ENCODE results near the gene RBM5.

RBM5 gene

DNA sequence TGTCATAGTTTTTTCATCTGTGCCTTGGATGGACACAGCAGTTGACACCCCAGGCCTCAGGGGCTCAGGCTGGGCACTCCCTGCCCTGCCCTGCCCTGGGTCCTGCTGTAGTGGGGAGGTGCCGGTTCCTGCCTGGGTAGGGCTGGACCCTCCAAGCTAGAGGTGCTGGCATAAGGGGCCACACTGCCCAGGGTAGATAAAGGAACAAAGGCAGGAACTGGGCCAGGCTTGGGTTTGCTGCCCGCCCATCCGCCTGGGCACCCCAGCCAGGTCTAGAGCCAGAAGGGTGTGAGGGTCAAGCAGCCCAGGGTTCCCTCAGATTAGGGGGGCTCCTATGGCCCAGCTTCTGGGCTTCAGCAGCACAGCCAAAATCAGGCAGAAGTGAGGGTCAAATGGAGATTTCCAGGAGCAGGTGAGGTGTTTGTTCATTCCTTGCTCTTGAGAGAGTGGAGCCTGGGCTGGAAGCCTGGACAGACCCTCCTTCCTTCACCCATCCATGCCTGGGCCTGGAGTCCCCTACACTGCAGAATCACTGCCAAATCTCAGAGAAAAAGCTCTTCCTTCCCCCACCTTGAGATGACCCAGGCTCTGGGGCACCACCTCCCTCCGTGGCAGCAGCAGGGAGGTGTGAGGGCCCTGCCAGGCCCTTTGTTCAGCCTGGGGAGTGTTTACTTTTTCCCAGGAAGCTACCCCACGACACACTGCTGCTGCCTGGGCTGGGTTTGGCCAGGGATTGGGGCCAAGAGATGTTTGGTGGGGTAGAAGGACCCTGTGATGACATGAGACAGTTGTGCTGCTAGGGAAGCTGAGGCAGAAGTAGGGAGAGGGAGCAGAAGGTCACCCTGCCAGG lies 73.5 kb downstream of the RBM5 start:
- no peak for DNase-seq (ENCODE audit: low spot score)

DNA sequence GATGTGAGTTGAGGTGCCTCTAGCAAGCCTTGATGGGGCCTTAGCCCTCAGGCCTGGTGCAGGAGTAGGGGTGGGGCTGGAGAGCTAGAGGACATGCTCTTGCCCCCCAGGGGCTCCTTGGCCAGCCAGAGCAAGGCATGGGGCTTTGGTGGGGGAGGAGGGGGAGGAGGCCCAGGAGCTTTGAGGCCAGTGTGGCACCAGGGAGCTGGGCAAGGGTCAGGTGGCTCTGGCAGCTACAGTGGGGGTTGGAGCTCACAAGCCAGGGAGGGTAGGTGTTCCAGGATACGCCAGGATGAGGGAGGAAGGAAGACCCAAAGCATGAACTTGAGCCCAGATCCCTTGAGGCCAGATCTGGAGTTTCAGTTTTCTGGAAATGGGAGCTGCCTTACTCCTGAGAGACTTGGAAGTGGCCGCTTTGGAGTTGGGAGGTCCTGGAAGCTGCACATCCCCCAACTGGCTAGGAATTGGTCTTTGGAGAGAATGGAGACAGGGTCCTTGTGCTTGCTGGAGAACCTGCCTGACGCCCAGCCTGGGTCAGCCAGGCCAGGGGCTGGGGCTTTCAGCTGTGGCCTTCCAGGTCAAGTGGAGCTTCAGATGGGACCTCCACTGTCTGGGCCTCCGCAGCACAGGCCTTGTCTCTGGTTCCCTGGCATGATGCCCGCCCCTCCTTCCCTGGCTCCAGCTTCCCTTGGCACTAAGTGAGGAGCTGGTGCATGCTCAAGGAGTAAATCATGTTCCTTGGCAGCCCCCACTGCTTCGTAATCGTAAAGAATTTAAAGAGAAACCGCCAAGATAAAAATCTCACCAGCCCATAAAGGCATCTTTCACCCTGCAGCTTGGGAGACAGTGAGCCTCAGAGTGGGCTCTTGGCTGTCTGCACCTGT lies 75.1 kb downstream of the RBM5 start:
- DNase-seq (ENCODE audit: low spot score): peak; percentile 13

DNA sequence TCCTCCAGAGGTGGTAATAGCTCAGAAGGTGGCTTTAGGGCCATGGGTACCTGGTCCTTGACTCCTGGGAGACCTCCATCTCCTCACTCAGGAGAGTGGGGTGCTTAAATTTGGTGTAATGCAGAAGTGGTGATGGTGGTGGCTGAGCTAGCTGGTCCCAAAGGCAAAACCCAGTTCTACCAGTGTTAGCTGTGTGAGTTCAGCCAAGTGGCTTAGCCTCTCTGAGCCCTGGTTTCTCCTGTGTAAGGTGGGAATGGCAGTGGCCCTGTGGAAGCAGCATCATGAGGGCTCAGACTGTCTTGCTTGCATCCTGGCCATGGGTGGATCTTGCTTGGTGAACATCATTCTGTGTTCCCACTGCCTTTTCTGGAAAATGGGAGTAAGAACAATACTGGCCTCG lies 75.8 kb downstream of the RBM5 start:
- no peak for DNase-seq (ENCODE audit: low spot score)

DNA sequence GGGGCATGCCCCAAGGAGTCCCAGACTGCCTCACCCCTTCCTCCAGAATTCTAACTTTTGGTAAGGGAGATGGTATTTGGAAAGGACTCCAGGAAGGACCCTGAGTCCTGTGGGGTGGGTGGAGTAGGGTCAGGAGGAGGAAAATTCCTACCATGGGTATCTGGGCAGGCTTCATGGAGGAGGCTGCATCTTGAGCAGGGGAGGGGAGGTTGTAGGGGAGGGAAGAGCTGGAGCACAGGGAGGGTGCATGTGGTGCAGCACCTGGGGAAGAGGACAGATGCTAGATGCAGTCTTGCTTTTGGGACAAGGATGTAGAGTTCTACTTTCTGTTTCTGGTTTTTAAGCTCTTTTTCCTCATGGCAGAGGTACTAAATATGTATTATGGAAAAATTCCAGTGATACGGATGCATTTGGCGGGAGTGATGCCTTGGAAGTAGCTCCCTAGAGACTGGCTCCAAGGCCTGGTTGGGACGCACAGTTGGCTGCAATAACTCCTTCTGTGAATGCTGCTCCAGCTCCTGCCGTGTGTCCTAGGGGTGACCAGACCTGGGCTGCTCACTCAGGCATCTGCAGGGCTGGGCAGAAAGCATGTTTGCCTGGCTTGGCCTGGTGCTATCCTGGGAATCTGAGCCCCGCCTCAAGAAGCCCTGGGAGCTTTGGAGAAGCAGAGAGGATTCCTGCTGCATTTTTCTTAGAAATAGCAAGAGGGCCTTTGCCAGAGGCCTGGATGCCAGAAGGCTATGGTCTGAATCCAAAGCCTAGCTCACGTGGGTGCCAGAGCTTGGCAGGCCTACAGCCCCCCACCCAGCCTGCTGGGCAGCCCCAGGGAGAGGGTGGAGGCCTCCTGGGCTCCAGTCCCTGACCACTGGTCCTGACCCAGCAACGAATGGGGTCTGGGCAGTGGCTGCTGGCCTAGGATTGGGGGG lies 76.5 kb downstream of the RBM5 start:
- DNase-seq (ENCODE audit: low spot score): peak; percentile 24

DNA sequence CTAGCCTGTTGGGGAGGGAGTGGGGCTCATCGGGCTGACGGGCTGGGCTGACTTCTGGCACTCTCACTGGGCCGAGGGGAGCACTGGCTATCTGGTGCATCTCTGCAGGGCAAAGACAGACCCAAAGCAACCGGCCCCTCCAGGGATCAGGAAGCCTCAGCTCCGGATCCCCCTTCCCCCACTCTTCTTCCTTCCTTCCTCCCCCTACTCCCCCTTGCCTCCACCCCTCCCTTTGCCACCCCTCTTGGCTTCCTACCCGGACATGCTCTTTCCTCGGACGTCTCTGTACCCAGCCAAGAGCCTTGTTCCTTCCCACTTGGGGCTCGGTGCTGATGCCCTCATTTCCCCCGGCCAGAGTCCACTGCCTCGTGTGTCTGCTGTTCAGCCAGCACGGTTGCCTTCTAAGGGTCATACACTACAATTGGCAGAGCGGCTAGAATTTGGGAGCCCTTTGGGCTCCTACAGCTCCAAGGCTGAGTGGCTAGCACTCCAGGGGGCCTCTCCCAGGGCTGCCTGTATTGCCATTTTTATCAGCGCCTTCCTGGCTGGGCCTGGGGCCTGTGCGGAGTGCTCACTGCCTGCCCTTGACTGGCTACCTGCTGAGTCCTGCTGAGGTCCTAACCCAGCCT lies 77.3 kb downstream of the RBM5 start:
- peak; percentile 17 for DNase-seq (ENCODE audit: low spot score)

DNA sequence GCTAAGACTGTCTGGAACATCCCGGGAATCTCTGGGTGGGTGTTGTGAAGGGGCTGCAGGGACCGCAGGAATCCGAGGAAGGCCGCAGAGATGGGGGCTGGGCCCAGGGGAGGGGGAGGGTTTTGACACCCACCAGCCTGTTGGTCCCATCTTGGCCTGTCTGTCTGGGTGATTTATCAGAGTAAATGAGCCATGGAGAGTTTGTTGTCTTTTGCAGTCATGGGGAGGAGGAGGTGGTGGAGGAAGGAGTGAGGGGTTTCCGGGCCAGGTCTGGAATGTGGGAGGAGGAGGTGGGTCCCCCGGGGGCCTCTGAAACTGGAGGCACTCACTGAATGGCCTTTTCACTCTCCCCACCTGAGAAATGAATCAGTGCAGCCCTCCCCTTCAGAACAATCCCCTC lies 77.9 kb downstream of the RBM5 start:
- DNase-seq (ENCODE audit: low spot score): no peak

DNA sequence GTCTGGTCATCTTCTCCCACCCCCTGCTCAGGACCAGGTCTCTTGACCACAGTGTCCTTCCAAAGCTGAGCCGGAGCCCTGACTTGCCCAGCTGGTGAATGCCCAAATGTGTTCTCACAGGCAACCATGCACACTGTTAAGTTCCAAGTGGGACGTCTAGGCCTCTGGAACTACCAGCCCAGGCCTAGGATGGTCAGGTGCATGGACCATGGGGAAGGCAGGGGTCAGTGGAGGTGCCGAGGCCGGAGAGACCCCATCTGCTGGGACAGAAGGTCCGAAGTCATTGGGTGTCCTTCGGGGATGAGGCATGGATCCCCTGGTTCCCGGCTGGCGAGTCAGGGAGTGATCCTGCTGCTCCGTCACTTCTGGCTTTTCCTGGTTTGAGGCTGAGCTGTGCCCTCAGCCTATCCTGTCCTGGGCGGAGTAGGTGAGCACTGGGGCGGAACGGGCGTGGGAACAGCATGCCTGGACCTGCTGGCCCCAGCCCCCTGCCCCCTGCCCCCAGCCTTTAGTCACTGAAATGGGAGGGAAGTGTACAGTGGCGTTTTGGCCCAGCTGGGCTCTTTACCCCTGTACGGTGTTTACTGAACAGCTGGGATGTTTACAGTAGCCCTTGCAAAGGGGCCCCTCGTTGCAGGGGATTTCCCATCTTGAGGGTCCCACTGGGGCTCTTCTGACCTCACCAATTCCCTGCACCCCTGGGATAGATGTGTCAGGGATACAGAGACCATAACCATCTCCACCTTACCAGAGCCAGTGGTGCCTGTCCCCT lies 78.5 kb downstream of the RBM5 start:
- no peak for DNase-seq (ENCODE audit: low spot score)

DNA sequence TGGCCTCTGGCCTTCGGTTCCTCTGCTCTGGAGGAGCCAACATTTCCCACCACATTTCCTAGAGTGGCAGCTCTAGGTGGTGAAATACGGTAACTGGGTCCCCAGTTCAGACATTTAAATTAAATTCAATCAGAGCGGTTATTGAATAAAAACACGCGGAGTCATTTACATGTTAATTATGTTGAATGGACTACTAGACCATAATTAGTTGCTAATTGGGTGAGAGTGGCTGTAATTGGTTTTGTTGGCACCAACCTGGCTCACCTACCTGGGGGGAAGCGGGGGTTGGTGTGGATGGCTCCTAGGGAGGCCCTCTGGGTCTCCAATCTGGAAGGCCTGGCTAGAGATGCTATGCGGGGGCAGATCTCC lies 79.1 kb downstream of the RBM5 start:
- DNase-seq (ENCODE audit: low spot score): no peak

DNA sequence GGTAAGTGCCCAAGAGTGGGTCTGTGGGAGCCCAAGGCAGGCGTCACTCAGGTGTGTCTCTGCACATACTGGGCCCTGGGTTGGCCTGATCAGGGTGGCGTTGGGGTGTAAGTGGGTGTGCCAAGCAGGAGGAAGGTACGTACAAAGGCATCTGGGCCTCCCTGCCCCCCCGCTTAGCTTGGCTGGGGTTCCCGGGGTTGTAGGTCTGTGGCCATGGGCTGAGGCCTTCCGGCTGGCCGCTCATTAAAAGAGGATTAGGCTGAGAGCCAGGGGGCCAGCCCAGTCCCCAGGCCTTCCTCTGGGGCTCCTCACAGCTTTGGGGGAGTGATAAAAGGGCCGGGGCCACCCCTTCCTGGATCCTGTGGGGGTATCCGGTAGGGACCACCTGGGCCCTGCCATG lies 79.7 kb downstream of the RBM5 start:
- DNase-seq (ENCODE audit: low spot score): no peak

Measured in pons (tissue), 1 donor.